GM19468 (cell line): ENCODE measurements around the gene GPLD1.

Experiments
- ATAC-seq: cut with Tn5 transposase; IDR thresholded peaks from one replicate; pipeline ENCODE4 v1.9.1; 2021; ENCODE audit warnings: mild to moderate bottlenecking, moderate library complexity, moderate number of reproducible peaks; ENCODE audit not compliant: unreplicated experiment; ENCODE audit errors: extremely low read depth

The GPLD1 gene

DNA sequence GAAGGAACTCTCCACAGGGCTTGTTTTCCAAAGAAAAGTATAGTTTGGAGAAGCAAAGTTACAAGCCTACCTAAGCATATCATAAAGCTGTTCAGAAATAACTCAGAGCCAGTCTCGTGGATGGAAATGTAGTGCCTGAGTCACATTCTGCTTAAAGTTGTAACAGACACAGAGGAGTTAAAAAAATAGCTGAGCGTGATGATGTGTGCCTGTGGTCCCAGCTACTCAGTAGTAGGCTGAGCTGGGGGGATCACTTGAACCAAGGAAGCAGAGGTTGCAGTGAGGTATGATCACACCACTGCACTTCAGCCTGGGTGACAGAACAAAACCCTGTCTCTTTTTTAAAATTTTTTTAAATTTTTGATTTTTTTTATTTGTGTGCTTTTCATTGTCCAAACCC, 12.0 kb upstream of the GPLD1 start:
- no peak for ATAC-seq

DNA sequence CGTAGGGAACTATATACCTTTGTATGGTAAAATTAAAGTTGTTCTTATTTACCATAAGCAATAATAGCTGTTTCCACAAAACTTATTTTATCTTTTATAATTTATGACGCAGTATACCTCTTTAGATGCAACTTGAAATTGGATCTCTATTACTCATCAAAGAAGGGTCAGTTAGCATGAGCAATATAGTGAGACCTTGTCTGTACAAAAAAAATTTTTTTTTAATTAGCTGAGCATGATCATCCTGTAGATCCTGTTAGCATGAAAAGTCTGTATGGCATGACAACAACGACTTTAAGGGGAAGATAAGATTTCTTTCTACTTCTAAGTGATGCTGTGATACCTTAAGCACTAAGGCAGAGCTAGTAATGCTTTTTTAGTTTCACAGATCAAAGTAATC, 11.3 kb upstream of the GPLD1 start:
- no peak for ATAC-seq

DNA sequence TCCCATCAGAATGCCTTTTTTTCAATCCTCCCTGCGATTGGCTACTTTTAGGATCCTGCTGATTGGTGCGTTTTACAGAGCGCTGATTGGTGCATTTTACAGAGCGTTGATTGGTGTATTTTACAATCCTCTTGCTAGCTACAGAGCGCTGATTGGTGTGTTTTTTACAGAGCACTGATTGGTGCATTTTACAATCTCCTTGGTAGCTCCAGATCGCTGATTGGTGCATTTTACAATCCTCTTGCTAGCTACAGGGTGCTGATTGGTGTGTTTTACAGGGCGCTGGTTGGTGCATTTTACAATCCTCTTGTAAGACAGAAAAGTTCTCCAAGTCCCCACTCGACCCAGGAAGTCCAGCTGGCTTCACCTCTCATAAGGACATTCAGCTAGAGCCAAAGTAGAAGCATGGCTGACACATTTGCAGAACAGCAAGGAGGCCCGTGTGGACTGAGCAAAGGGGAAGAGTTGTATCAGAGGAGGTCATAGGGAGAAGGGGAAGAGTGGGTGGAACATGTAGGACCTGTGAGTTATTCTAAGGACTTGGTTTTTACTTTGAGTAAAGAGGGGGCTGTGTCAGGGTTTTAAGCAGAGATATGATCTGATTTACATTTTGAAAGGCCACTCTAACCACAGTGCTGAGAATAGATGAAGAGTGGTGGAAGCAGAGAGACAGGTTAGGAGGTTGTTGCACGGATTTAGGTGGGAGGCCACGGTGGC, 8.0 kb upstream of the GPLD1 start:
- no peak for ATAC-seq

DNA sequence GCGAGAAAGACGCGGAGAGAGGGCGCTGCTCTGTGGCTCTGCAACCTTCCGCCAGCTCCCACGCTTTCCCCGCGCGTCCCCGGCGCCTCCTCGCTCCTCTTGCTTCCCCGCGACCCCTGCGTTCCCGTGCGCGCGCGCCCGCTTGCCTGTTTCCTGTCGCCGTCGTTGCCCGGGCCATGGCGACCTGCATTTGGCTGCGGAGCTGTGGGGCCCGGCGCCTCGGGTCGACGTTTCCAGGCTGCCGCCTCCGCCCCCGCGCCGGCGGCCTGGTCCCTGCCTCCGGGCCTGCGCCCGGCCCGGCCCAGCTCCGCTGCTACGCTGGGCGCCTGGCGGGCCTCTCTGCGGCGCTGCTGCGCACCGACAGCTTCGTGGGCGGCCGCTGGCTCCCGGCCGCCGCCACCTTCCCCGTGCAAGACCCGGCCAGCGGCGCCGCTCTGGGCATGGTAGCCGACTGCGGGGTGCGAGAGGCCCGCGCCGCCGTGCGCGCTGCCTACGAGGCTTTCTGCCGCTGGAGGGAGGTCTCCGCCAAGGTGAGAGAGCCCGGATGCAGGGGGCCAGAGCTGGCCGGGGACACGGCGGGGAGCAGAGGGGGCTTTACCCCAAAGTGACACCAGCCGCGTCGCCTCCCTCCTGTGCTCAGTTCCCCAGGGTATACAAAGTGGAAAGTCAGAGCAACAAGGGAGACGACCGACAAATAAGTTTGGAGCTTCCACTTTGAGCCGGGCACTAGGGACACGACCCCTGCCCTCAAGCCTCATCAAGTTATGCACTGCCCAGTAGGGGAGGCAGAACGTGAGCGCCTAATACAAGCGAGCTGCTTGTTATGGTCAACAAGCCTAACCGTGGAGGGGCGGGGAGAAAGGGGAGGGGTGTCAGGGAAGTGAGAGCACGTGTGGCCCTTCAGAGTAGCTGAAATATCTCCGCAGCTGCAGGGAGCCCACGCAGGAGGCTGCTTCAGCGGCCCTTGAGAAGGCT, 5.7 kb upstream of the GPLD1 start, which contains the start of gene ALDH5A1:
TSS of gene ALDH5A1 (plus strand) at position 149 of the 975 bp plus-strand sequence. CDS start at position 177, 28 bp downstream.
- ATAC-seq: peak; percentile 49

DNA sequence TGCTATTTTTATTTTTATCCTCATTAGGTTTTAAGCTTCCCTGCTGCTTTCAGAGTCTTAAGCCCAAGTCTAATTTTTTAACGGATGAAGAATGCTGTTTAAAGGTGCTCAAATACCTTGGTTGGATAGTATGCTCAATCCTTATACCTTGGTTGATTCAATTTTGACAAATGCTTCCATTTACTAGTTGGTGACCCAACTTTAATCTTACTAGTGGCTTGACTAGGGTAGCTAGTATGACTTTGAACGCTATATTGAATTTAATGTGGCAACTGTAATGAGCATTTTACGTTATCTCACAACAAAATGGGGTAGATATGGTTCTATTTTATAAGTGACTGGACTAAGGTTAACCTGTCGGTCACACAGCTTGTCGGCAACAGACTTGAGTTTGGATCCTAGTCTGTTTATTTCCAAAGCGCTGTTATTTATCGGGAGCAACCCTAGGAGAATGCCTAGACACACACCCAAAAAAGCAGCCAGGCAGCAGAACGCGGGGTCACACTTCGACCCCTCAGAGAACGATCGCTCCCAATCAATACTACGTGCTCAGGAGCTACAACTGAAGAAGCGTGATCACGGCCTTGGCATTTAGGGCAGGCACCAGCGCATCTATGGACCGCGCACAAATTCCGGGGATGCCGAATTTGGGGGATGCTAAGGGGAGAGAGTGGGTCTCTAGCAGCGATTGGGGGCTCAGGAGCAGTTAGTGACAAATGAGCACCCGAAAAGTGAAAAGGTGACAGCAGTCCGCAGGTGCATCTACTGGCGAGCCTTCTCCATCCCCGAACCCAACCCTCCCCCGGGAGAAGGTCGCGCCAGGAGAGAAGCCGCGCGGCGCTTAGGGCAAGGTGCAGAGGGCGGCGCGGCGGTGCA, 4.8 kb upstream of the GPLD1 start:
- no peak for ATAC-seq

DNA sequence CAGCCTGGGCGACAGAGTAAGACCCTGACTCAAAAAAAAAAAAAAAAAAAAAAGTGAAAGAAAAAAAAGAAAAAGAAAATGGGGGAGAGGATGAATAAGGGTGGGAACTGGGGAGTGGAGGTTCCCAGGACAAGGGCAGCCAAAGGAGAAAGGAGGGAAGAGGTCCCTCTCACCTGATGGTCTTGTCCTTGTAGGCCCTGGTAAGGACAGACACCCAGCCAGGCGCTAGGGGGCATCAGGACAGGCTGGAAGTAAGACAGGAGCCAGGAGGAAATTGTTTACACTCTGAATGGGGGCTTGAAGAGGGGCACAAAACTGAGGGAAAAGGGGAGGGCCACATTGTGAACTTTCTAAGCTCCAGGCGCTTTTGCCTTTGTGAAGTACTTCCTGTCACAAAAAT, 3.1 kb upstream of the GPLD1 start:
- ATAC-seq: no peak

DNA sequence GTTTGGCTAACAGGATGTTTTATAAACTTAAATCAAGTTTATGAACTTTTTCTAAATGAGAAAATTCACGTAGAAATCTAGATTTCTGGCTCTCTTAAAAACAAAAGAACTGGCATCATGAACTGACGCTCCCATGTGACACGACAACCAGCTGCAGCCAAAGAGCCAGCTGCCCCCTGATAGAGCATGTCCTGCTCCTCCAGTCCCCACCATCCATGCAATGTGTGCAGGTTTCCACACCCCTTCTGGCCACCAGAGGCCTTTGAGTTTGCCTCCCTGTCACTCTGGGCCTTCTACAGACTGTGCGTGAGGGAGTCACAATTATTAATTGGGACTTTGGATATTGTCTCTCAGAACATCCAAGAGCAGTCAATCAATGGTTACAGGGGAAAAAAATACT, 1.6 kb upstream of the GPLD1 start:
- ATAC-seq: no peak

DNA sequence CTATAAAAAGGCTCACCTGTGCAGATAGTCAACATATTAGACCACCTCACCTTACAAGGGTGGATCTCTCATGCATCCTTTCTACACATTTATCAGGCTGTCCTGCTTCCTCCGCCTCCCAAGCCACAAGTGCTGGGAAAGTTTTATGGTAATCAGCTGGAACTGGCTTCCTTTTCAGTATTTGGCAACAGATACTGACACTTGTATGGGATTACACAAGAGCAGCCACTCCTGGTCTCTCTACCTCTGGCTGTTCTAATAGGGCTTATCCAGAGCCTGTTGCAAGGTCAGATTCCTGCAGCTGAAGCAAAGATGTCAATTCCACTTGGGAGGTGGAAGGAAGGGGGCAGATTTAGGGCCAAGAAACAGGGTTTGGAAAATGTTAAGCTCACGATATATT, 503 bp upstream of the GPLD1 start:
- ATAC-seq: no peak

DNA sequence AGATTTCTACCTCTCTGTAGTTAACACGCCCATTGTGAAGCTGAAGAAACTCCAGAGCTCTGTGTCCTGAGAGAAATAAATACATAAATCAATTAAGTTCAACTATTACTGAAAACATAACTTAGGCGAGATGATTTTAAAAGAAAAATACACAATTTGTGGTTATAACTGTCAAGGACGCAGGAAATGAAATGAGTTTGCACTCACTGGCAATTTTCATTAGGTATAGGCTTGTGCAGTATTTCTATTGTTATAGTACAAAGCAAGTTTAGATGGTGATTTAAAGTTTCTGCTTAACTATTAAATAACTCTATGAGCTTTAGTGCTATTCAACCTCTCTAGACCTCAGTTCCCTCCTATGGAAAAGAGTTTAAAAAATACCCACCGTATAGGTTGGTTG, 3.3 kb downstream of the GPLD1 start:
- no peak for ATAC-seq

DNA sequence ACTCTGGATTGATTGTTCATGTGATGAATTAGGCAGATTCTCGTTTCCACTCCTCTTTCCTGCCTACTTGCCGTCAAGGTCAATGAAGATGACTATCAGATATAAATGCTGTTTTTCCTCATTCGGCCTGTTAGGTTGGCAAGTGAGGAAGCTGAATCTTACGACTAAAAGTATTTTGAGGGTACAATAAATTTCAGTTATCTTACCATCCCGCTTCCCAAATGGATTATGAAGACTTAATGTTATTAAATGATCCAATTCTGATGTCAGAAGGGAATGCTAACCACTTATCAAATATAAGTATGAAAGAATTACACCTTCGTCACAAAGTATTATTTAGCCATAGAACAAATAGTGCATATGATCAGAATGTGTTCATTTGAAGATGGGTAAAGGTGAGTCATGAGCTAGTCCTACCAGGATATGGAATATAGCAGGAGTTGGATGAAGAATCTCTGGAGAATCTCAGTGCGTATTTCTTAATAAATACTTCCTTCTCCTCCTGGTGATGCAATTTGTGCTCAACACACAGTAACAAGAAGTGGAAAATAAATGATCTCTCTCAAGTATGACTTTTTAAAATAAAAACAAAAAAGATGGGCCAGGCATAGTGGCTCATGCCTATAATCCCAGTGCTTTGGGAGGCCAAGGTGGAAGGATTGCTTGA, 4.6 kb downstream of the GPLD1 start:
- no peak for ATAC-seq

DNA sequence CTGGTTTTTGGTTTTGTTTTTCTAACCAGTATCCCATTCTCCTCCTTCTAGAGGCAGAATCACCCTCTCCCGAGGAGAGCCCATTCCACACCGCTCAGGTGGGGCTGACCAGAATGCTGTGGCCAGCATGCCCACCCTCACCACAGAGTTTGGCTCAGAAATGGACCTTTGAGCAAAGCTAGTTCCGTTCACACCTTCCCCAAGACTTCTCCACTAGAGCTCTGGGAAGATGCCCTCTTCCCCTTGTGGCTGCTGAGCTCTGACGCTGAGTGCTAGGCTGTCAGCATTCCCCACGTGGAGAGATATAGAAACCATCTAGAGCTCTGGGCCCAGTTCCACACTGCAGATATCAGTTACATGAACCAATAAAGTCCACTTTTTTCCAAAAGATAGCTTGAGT, 7.9 kb downstream of the GPLD1 start:
- ATAC-seq: no peak

DNA sequence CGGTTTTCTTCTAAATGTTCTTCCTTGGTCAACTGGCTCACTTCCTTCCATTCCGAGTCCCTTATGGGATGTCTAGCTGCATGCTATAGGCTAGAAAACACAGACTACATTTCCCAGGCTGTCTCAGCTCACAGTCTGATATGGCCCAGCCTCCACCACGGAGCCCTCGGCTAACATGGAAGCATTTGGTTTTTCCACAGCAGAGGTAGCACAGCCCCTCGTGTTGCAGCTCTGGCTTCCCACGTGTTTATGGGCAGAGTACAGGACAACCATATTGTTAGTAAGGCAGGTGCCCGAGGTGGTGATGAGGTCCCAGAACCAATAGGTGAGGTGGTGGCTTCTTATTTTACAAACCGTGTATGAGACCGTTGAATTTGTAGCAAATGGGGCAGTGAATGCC, 8.7 kb downstream of the GPLD1 start:
- ATAC-seq: no peak

DNA sequence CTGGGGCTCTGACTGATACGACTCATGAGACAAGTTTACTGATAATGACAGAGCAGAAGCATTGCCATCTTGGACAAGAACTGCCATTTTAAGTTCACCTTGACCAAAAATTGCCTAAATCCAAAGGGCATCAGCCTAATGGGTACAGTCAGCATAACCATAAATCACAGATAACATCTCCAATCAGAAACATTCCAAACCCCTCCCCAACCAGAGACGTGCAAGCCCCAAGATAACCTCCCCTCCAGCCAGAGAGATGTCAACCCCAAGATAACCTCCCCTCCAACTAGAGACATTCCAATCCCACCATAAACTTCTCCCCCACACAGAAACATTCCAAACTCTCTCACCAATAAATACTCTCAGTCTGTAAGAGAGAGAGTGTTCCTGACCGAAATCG, 10.5 kb downstream of the GPLD1 start:
- no peak for ATAC-seq

DNA sequence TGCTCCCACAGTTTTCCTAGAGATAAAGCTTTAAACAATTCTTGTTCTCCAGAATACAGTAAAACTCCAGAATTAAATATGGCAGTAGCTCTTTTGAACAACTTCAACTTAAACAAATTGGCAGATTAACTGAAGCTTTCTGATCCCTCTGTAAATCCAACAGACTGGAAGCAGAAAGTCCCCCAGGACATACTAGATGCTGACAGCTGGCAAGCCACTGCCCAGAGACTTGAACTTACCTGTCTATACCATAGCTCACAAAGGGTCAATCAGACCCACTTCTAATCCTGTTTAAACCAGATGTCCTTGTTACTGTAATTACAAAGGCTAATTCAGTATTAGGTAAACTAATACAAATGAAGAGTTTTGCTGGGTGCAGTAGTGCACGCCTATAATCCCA, 12.3 kb downstream of the GPLD1 start:
- no peak for ATAC-seq

DNA sequence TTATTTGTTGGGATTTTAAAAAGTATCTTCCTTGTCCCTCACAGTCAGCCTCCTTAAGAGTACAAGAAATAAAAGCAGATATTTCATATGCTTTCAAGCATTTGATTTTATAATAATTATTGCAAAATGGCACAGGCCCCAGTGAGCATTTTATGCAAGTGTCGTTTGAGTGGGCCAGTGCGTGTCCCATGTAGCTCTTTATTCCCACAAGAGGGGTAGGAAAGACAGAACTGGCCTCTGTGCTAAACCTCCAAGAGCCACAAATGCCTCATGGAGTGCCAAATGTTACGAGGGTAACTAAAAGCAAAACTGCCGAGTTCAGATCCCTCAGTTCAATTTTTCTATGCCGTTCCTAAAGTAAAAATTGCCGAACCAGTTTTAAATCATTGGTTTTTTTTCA, 12.7 kb downstream of the GPLD1 start:
- ATAC-seq: no peak

DNA sequence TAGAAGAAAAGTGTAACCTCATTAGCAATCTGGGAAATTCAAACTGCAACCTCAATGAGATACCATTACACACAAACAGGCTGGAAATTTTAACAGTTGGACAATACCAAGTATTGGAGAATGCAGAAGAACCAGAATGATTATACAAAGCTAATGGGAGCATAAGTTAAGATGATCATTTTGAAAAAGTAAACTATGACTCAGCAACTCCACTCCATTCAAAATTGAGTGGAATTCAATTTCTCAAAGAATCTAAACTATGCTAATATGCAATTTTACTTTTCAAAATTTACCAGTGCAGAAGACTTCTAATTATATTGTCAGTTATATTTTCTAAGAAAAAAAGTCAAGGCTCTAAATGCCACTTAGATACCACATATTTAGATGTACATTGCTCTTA, 17.2 kb downstream of the GPLD1 start:
- ATAC-seq: no peak

DNA sequence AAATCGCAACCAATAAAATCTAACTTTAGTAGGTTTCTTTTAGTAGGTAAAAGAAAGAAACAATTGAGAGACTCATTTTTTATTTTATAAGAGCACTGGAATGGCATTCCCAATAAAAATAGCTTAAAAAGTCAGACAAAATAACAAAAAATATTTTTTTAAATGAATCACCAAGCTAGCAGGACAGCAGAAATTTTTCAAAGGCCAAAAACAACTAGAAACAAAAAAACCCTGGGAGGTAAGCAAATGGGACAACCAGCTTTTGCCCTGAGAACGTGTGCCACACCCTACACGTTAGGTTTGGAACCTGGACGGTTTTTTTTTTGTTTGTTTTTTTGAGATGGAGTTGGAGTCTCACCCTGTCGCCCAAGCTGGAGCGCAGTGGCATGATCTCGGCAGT, 19.6 kb downstream of the GPLD1 start:
- no peak for ATAC-seq

DNA sequence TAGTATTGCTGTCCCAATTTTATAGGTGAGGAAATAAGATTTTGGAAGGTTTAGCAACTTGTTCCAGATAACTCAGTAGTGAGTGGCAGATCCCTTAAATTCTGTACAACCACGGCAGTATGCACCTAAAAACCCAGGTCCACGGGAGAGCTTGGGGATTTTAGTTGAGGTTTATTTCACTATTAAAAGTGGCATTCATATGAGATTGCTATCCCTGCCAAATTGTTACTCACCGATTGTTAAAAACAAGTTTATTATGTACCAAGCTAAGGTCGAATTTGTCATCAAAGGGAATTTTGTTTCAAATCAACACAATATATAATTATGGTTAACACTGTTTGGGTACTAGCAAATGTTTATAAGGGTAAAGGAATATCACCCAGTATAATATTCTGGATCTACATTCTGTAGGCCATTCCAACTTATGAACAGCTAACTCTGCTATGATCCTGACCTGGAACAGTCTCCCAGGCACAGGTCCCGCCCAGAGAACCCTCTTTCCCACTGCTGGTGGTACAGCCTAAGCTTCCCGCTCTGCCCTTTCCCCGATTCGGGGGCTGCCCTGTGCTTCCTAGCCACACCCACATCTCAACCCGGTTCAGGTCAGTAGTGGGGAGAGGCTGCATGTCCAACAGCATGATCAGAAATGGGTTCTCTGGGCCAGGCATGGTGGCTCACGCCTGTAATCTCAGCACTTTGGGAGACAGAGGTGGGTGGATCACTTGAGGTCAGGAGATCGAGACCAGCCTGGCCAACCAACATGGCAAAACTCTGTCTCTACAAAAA, 24.9 kb downstream of the GPLD1 start:
- no peak for ATAC-seq

DNA sequence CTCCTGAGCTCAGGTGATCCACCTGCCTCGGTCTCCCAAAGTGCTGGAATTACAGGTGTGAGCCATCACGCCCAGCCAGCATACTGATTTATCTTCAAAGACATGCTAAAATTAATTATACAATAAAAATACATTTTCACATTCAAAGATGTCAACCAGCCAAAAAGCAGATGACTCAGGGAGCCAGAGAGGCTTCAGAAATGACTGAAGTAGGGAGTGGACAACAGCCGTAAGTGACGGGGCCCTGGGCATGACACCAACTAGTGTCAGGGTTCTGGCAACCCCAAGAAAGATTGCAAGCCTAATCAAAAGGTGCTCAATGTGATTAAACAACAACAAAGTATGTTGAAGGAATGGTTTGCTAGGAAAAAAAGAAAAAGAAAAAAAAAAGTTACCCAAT, 28.4 kb downstream of the GPLD1 start:
- ATAC-seq: no peak
